Stimulated activated memory B cell treated with anti-CD40 and anti-IgM and Interleukin-4, amounts not matched to agents 10 μg/mL and 1 μg/mL and 100 μg/mL, for 72 hours (primary cell): ENCODE data around the gene RTN1.

Experiments
- ATAC-seq: fragments of 150-1000 bp; cut with Tn5 transposase; 2 replicates; pipeline ENCODE4 v1.10.0; 2021
- H3K27ac Mint-ChIP-seq: one replicate; pipeline ENCODE4 v1.8.0; 2022; ENCODE audit warnings: mild to moderate bottlenecking, mixed read lengths
- H3K27me3 Mint-ChIP-seq: one replicate; pipeline ENCODE4 v1.8.0; 2022; ENCODE audit warnings: mixed read lengths
- H3K36me3 Mint-ChIP-seq: one replicate; pipeline ENCODE4 v1.8.0; 2022; ENCODE audit warnings: mixed read lengths
- H3K4me1 Mint-ChIP-seq: one replicate; pipeline ENCODE4 v1.8.0; 2022; ENCODE audit warnings: mixed read lengths
- H3K4me3 Mint-ChIP-seq: one replicate; pipeline ENCODE4 v1.8.0; 2022; ENCODE audit warnings: mild to moderate bottlenecking, moderate library complexity, mixed read lengths
- H3K9me3 Mint-ChIP-seq: one replicate; pipeline ENCODE4 v1.8.0; 2022; ENCODE audit warnings: mixed read lengths

The RTN1 gene

GRCh38 chr14:59869381-59870255 lies 958 bp downstream of the RTN1 start:
- H3K36me3 Mint-ChIP-seq: peaks cover 4% of the 10 kb centered on the region
- H3K27me3 Mint-ChIP-seq: peaks cover 48% of the 10 kb centered on the region
- H3K9me3 Mint-ChIP-seq: no peaks in the 10 kb centered on the region
- no peak overlapping the region for H3K27ac Mint-ChIP-seq
- peak overlapping the region; percentile 38 for H3K4me3 Mint-ChIP-seq
- ATAC-seq: no peak
- peaks cover 7% of the 10 kb centered on the region for H3K4me1 Mint-ChIP-seq

- H3K4me3 Mint-ChIP-seq: no peak overlapping the region
- no peak for ATAC-seq
- no peak overlapping the region for H3K27ac Mint-ChIP-seq
- peaks cover 7% of the 10 kb centered on the region for H3K4me1 Mint-ChIP-seq
- peaks cover 33% of the 10 kb centered on the region for H3K27me3 Mint-ChIP-seq
- H3K36me3 Mint-ChIP-seq: peaks cover 4% of the 10 kb centered on the region
- no peaks in the 10 kb centered on the region for H3K9me3 Mint-ChIP-seq
These were observed 2.6 kb downstream of the RTN1 start for GRCh38 chr14:59868021-59868420.

GRCh38 chr14:59863806-59864525 lies 6.6 kb downstream of the RTN1 start:
- Mint-ChIP-seq H3K27me3 (peaks cover 5% of the 10 kb centered on the region), H3K4me3 (no peak overlapping the region), H3K9me3 (peaks cover 6% of the 10 kb centered on the region), H3K36me3 (no peaks in the 10 kb centered on the region), H3K4me1 (no peaks in the 10 kb centered on the region), H3K27ac (no peak overlapping the region)
- ATAC-seq: no peak

GRCh38 chr14:59857328-59857727 lies 13.2 kb downstream of the RTN1 start:
- H3K27me3 Mint-ChIP-seq: peaks cover 20% of the 10 kb centered on the region
- no peak for ATAC-seq
- no peak overlapping the region for H3K4me3 Mint-ChIP-seq
- H3K27ac Mint-ChIP-seq: no peak overlapping the region
- peaks cover 12% of the 10 kb centered on the region for H3K9me3 Mint-ChIP-seq
- H3K4me1 Mint-ChIP-seq: no peaks in the 10 kb centered on the region
- H3K36me3 Mint-ChIP-seq: no peaks in the 10 kb centered on the region

- no peak overlapping the region for H3K27ac Mint-ChIP-seq
- no peak overlapping the region for H3K4me3 Mint-ChIP-seq
- peaks cover 4% of the 10 kb centered on the region for H3K9me3 Mint-ChIP-seq
- H3K36me3 Mint-ChIP-seq: no peaks in the 10 kb centered on the region
- H3K4me1 Mint-ChIP-seq: peaks cover 7% of the 10 kb centered on the region
- ATAC-seq: no peak
- peaks cover 12% of the 10 kb centered on the region for H3K27me3 Mint-ChIP-seq
These were observed 18.2 kb downstream of the RTN1 start for GRCh38 chr14:59852350-59852749.

GRCh38 chr14:59850458-59850857 lies 20.1 kb downstream of the RTN1 start:
- H3K9me3 Mint-ChIP-seq: no peaks in the 10 kb centered on the region
- H3K4me1 Mint-ChIP-seq: peaks cover 7% of the 10 kb centered on the region
- no peak for ATAC-seq
- H3K36me3 Mint-ChIP-seq: no peaks in the 10 kb centered on the region
- H3K27me3 Mint-ChIP-seq: no peaks in the 10 kb centered on the region
- no peak overlapping the region for H3K4me3 Mint-ChIP-seq
- H3K27ac Mint-ChIP-seq: no peak overlapping the region

GRCh38 chr14:59849411-59850130 lies 21.0 kb downstream of the RTN1 start:
- H3K9me3 Mint-ChIP-seq: no peaks in the 10 kb centered on the region
- no peak overlapping the region for H3K4me3 Mint-ChIP-seq
- H3K36me3 Mint-ChIP-seq: no peaks in the 10 kb centered on the region
- no peaks in the 10 kb centered on the region for H3K27me3 Mint-ChIP-seq
- ATAC-seq: peak; percentile 53
- peaks cover 7% of the 10 kb centered on the region for H3K4me1 Mint-ChIP-seq
- no peak overlapping the region for H3K27ac Mint-ChIP-seq

- H3K9me3 Mint-ChIP-seq: no peaks in the 10 kb centered on the region
- H3K36me3 Mint-ChIP-seq: no peaks in the 10 kb centered on the region
- no peak for ATAC-seq
- H3K4me3 Mint-ChIP-seq: no peak overlapping the region
- H3K4me1 Mint-ChIP-seq: peaks cover 7% of the 10 kb centered on the region
- H3K27me3 Mint-ChIP-seq: no peaks in the 10 kb centered on the region
- no peak overlapping the region for H3K27ac Mint-ChIP-seq
These were observed 21.9 kb downstream of the RTN1 start for GRCh38 chr14:59848671-59849070.

- Mint-ChIP-seq H3K9me3 (no peaks in the 10 kb centered on the region), H3K36me3 (no peaks in the 10 kb centered on the region), H3K4me1 (peaks cover 7% of the 10 kb centered on the region), H3K4me3 (no peak overlapping the region), H3K27me3 (no peaks in the 10 kb centered on the region), H3K27ac (no peak overlapping the region)
- ATAC-seq: no peak
These were observed 22.9 kb downstream of the RTN1 start for GRCh38 chr14:59847711-59848110.

GRCh38 chr14:59846595-59846994 lies 24.0 kb downstream of the RTN1 start:
- no peak for ATAC-seq
- Mint-ChIP-seq H3K4me1 (peaks cover 7% of the 10 kb centered on the region), H3K27me3 (no peaks in the 10 kb centered on the region)

GRCh38 chr14:59845245-59845644 lies 25.3 kb downstream of the RTN1 start:
- Mint-ChIP-seq H3K4me1 (peaks cover 7% of the 10 kb centered on the region), H3K36me3 (no peaks in the 10 kb centered on the region), H3K9me3 (no peaks in the 10 kb centered on the region), H3K27ac (no peak overlapping the region), H3K27me3 (no peaks in the 10 kb centered on the region), H3K4me3 (no peak overlapping the region)
- ATAC-seq: no peak

More at GRCh38 chr14:59846595-59846994, 24.0 kb downstream of the RTN1 start:
- H3K4me3 Mint-ChIP-seq: no peak overlapping the region
- no peaks in the 10 kb centered on the region for H3K36me3 Mint-ChIP-seq
- no peaks in the 10 kb centered on the region for H3K9me3 Mint-ChIP-seq
- H3K27ac Mint-ChIP-seq: no peak overlapping the region

GRCh38 chr14:59844186-59844812 lies 26.3 kb downstream of the RTN1 start:
- Mint-ChIP-seq H3K4me3 (no peak overlapping the region), H3K36me3 (no peaks in the 10 kb centered on the region), H3K4me1 (no peaks in the 10 kb centered on the region), H3K27me3 (no peaks in the 10 kb centered on the region), H3K27ac (no peak overlapping the region), H3K9me3 (no peaks in the 10 kb centered on the region)
- no peak for ATAC-seq

GRCh38 chr14:59836116-59836515 lies 34.5 kb downstream of the RTN1 start:
- Mint-ChIP-seq H3K9me3 (no peaks in the 10 kb centered on the region), H3K27me3 (peaks cover 9% of the 10 kb centered on the region), H3K36me3 (no peaks in the 10 kb centered on the region), H3K4me1 (no peaks in the 10 kb centered on the region), H3K27ac (no peak overlapping the region), H3K4me3 (no peak overlapping the region)
- no peak for ATAC-seq

GRCh38 chr14:59832653-59833294 lies 37.8 kb downstream of the RTN1 start:
- Mint-ChIP-seq H3K4me1 (no peaks in the 10 kb centered on the region), H3K4me3 (no peak overlapping the region), H3K27ac (no peak overlapping the region), H3K27me3 (peaks cover 14% of the 10 kb centered on the region), H3K9me3 (no peaks in the 10 kb centered on the region), H3K36me3 (no peaks in the 10 kb centered on the region)
- ATAC-seq: no peak
